GM18526 (cell line): ENCODE data around the gene ESR2.

Source experiments
- POLR2A ChIP-seq: IDR thresholded peaks from 3 replicates; pipeline ENCODE4 v1.6.1; 2011; ENCODE audit not compliant: insufficient read length; ENCODE audit errors: extremely low read depth

The ESR2 gene

GRCh38 chr14:64293976-64294671 lies at the start of gene ESR2:
ESR2 (minus strand) TSS chr14:64294371; CDS start chr14:64282985, 11,386 bp downstream.
- TF ChIP-seq POLR2A = peak; percentile 27

DNA sequence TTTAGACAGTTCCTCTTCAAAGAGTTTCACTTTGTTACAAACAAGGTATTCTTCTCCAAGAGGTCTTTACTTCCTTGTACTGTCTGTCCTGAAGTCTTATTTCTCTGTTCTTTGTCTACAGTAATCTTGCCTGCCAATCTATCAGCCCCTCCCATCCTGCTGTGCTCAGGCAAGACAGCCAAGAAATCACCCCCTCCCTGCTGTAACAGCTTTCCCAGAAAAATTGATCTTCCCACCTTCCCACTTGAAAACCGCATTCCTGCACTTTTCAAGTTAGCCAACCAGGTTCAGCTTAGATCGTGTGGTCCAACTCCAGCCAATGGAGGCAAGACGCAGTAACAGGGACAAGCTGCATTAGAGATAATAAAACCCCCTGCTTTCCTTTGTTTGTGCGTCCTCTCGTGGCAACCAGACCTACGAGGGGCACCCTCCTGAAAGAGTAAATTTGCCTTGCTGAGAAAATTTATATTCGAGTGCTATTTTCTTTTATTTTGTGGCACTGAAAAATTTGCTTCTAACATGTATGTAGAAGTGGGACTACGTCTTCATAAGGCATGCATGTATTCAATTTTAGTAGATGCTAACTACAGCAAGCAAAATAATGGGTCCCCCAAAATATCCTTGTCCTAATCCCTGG lies 46.5 kb upstream of the ESR2 start:
- no peak for TF ChIP-seq POLR2A

DNA sequence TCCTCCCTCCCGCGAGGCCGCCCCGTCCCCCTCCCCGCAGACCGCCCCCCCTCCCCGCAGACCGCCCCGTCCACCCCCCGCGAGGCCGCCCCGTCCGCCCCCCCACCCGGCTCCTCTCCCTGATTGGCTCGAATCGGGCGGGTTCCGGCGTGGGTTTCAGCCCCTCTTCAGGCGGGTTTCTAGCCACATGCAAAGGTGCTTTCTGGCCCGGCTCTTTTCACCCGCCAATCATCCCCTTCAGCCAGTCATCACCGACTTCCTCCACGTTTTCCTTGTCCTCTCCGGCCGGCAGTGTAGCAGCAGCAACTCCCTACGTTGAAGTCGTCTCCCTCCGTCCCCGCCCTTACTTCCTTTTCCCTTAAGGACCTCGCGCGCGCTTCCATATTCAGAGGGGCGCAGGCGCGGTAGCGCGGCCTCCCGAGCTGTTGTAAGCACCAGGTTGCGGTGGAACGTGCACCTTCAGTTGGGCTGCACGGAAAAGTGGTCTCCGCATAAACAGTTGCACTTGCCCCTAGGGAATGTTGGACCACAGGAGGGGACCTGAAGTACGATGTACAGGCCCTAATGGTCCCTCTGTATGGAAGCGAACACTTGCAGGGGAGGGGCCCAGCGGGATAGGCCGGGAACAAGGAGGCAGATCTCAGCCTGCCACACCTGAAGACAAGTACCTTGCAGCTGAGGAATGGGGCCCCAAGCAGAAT lies 44.6 kb upstream of the ESR2 start:
- peak; percentile 85 for TF ChIP-seq POLR2A

GRCh38 chr14:64337888-64338615 lies 43.9 kb upstream of the ESR2 start:
- TF ChIP-seq POLR2A = peak; percentile 78

- no peak for TF ChIP-seq POLR2A
Observed at GRCh38 chr14:64329149-64329548, 35.0 kb upstream of the ESR2 start.

- no peak for TF ChIP-seq POLR2A
Observed at GRCh38 chr14:64326502-64326901, 32.3 kb upstream of the ESR2 start.

DNA sequence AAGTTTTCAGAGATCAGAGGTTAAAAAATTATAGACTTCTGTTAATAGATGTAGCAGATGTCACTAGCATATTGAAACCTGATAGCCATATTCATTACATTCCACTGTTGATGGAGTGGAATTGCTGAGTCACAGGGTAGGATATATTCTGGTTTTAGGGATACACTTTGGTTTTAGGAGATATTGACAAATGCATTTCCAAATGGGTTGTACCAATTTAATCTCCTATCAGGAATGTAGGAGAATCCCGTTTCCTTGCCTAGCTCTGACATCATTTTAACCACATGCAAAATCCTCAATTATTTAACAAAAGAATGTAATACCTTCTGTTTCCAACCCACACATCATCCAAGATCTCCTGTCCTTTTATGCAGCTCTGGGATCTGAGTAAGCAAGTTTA lies 30.7 kb upstream of the ESR2 start:
- no peak for TF ChIP-seq POLR2A

DNA sequence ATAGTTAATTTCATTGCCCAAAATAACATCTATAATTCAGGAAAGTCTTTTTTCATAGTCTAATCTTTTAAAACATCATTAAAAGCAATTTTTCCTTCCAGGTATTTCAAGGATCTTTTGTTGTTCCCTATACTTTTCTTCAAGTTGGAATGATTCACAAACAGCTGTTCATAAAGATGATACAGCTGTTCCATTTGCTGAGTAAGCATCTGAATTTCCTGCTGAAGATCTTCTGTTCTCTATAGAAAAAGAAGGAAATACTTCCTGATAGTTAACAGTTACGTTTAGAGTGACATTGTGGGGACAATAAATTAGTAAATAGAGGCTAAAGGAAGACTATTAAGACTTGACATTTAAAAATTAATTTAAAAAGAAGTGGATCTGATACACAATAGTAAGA lies 30.3 kb upstream of the ESR2 start:
- no peak for TF ChIP-seq POLR2A

GRCh38 chr14:64303471-64303917 lies 9.3 kb upstream of the ESR2 start:
- no peak for TF ChIP-seq POLR2A

GRCh38 chr14:64298773-64299172 lies 4.6 kb upstream of the ESR2 start:
- TF ChIP-seq POLR2A = no peak

DNA sequence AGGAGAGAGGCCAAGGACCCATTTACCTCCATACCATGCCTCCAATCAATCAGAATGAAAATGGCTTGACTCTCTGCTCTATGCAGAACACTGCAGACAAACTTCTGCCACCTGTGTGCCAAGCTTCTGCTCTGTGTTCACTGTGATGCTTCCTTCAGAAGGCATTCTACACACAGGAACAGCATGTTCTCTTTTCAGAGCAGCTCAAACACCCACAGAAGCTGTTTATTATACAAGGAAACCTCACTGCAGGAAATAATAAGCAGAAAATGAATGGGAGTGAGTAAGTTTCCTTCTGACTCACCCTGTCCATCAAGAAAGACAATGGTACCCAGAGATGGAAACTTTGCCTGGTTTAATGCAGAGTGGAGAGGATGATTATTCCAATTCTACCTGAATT lies 2.4 kb upstream of the ESR2 start:
- TF ChIP-seq POLR2A = no peak

DNA sequence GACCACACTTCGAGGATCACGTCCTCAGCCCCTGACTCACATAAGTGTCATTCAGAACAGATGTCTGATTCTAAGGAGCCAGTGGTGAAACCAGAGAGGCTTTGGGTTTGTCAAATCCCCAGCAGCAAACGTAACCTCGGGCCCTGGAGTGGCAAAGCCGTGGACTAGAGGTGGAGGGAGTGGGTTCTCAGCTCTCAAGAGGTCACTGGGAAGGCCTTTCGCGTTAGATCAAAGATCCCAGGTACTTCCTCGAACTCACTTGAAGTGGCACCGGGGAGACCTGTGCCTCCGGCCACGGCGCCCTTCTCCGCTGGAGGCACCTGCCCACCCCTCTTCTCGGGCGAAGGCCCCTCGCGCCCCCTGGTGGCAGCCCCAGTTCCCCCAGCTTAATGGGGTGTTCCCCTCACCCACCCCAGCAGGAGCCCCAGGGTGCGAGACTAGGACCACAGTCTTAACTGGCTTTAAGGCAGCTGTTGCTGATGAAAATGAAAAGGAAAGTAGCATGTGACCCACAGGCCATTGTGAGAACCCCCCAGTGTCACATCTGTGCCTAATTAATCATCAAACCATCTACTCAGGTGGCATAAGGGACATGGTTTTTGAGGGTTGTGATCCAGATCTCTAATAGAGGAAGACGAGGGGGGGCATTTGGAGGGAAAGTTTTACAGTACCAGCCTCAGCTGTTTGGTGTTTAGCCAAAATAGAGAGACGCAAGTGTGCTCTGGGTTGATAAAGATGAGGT lies 672 bp upstream of the ESR2 start:
- TF ChIP-seq POLR2A = no peak

DNA sequence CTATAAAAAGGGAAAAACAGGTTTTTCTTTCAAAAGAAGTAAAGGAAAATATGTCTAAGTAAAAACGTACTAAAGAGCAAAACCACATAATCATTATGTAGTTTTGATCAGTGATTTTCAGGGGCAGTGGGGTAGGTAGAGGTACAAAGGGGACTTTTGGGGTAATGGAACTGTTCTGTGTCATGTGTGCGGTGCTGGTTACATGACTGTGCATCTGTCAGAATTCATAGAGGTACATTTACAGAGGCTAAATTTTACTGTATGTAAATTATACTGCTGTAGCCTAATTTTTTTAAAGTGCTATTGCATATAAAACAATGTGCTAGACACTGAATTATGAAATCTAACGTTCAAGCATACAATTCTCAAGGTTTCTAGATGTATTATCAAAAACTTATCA lies 2.0 kb downstream of the ESR2 start:
- no peak for TF ChIP-seq POLR2A

DNA sequence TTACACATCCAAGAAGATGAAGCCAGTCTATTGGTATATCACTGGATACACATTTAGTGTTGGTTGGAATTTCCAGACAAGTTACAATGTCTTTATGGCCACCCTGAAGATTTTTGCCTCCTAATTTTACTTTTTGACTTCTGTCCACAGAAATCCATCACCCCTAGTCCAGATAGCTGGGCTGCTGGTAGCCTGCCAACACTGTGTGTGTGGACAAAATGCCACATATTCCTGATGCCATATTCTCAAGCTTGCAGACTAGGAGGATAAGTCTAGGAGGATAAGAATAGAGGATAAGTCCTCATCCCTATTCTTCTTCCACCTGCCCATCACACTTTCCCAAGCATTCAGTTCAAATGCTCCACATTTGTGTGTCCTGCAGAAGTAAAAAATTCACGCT lies 4.6 kb downstream of the ESR2 start:
- no peak for TF ChIP-seq POLR2A

DNA sequence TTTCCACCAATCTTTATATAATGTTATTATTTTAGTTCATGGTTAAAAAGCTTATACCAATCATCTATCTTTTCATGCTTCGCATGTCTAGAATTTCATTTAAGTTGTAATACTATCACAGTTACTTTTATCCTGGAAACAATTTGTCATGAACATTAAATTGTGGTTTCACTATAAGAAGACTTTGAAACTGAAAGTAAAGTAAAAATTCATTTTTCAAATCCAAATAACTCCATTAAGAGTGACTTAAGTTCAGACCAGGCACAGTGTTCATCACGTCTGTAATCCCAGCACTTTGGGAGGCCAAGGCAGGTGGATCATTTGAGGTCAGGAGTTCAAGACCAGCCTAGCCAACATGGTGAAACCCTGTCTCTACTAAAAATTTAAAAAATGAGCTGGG lies 12.4 kb downstream of the ESR2 start:
- TF ChIP-seq POLR2A = no peak
